NCI-H1048 (cell line): ENCODE measurements around the gene E2F2.
A peak's percentile ranks its signal among the peaks of the same experiment; 100 is the strongest.

Experiments used
- DNase-seq: peaks from one replicate; lab custom pipeline; 2025; lab: John Stamatoyannopoulos, UW

The E2F2 gene

DNA sequence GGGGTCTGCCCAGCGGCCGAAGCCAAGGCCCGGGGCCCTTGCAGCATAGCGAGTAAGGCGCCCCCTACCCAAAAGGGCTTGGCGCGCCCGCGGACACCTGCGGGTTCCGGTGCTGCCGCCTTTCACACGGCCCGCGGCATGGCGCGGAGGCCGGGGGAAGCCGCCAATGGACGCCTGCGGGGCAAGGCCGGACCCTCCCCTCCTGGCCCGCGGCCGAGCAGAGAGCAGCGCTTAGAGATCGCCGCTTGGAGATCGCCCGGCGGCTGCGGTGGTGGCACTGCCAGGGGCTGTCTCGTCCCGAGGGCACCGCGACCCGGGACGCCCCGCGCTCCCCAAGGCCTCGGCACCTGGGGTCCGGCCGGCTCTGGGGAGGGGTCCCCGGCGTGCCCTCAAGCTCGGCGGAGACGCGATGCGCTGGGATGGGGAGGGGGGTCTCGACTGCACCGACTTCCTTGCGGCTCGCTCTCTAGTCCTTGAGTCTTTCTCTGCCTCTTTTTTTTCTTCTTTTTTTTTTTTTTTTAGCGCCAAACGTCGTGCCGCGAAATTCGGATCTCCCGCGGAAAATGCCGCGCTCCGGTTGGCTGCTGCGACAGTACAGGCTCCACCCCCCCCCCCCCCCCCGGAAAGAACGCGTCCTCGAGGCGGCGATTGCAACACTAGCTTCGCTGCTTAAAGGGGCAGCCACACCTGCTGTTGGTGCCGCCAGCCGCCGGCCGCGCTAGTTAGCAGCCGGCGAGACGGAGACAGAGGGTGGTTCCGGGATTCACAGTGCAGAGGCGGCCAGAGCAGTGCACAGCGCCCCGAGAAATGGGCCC lies at the start of gene E2F2:
TSS of gene E2F2 (minus strand) at position 487 of the 815 bp plus-strand sequence. CDS start at position 47, 440 bp downstream.
- DNase-seq, result peak; percentile 69

DNA sequence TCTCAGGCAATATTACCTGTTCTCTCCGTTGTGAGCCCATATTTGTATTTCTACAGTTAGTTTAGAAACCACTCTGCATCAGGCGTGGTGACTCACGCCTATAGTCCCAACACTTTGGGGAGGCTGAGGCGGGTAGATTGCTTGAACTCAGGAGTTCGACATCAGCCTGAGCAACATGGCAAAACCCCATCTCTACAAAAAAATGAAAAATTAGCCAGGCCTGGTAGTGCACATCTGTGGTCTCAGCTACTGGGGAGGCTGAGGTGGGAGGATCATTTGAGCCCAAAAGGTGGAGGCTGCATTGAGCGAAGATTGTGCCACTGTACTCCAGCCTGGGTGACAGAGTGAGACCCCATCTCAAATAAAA lies 47.9 kb upstream of the E2F2 start:
- DNase-seq, result no peak

DNA sequence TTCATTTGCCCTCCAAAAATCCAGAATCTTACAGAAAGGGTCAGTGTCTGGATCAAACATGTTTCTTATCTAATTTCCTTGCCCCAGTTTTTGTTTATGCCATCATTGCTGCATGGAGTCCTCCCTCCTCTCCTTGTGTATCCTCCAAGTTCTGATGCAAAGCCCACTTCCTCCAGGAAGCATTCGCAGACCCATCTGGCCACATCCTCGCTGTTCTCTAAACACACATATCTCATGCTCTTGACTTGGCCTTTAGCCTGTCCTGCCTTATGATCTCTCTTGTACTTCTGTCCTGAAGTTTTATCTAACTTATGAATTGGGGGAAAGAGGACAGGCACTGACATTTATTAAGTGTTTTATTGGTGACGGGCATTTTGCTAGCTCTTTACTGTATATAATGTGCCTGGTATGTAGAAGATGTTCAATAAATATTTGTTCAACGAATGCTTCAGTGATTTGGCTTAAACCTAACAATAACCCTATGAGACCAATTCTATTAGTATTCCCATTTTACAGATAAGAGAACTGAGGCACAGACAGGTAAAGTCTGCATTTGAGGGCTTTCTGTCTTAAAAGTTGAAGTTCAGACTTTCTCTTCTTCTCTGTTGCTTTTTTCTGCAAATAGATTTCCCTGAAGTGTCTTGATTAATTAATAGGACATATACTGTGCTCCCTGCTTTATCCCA lies 47.4 kb upstream of the E2F2 start:
- no peak for DNase-seq

- DNase-seq, result no peak
Observed at GRCh38 chr1:23577056-23578004, 46.3 kb upstream of the E2F2 start.

DNA sequence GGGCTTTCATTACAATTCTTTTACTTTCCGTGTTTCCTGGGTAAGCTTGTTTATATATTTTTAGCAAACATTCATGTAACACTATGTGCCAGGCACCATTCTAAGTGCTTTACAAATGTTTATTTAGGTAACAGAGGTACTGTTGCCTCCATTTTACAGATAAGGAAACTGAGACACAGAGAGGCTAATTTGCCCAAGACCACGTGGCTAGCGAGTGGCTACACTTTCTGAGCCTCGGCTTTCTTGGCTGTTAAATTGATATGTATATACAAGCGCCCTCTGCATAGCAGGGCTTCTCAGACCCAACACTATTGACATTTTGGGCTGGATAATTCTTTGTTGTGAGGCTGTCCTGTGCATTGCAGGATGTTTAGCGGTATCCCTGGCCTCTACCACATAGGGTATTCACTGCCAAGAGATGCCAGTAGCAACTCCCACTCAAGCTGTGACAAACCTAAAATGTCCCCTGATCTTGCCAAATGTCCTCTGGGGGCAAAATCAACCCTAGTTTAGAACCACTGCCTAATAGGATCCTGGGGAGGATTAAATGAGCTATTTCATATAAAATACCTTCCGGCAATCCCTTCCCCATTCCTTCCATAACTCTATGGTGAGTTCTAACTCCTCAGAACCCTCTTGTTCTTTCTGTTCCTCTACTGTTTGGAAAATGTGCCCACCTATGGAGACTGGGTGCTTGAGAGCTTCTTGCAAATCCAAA lies 45.5 kb upstream of the E2F2 start:
- no peak for DNase-seq

GRCh38 chr1:23575226-23575810 lies 44.3 kb upstream of the E2F2 start:
- no peak for DNase-seq

DNA sequence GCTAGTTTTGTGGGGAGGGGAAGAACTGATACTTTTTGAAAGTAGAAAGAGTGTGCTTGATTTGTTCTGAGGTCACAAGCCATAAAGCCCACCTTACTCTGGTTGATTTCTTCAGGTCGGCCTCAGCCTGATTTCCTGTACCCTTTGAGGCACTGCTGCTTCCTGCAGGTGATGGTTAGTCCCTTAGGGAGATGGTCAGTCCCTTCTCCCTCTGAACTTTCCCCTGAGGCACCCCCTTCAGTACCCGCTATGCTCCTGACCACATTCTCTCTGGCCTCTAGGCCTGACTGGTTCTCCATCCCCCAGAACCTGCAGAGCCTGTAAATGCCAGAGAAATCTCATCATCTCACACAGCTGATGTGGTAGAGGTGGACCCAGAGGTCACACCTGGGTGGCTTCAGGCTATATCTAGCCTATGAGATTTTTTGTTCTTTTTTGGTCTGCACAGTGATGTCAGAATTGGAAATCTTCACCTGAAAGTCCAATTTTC lies 43.3 kb upstream of the E2F2 start:
- DNase-seq, result no peak

GRCh38 chr1:23573574-23574182 lies 42.6 kb upstream of the E2F2 start:
- no peak for DNase-seq

- DNase-seq, result no peak
Observed at GRCh38 chr1:23571465-23571864, 40.4 kb upstream of the E2F2 start.

- DNase-seq, result no peak
Observed at GRCh38 chr1:23570001-23570691, 39.1 kb upstream of the E2F2 start.

DNA sequence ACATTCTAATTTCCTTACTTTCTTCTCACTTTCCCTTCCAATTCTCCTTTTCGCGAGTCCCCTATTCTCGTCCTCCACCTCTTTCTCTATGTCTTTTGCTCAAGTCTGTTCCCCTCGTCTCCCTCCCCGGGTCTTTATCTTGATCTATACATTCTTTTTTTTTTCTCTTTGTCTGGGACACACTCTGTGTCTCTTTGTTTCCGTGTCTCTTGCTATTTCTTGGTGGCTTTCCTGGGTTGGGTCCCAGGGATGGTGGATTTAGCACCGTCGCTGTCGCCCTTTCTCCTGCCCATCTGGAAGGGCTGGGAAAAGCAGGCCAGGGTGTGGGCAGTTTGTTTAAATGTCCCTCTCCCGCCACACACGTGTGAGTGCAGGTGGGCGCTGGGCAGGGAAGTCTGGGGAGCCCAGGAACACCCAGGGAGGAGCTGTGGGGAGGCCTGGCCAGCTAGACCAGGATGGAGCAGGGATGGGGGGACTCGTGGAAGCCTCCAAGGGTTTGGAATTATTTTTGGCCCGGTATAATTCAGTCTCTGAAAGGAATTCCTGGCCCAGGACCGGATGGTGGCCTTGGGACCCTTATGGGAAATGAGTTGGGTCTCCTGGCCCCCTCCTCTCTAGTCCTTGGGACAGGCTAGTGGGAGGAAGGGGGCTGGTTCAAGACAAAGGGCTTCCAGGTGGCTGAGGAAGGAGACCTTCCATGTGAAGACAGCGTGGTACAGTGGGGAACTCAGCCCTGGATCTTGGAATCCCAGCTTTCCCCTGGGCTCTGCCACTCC lies 37.8 kb upstream of the E2F2 start:
- DNase-seq, result no peak

DNA sequence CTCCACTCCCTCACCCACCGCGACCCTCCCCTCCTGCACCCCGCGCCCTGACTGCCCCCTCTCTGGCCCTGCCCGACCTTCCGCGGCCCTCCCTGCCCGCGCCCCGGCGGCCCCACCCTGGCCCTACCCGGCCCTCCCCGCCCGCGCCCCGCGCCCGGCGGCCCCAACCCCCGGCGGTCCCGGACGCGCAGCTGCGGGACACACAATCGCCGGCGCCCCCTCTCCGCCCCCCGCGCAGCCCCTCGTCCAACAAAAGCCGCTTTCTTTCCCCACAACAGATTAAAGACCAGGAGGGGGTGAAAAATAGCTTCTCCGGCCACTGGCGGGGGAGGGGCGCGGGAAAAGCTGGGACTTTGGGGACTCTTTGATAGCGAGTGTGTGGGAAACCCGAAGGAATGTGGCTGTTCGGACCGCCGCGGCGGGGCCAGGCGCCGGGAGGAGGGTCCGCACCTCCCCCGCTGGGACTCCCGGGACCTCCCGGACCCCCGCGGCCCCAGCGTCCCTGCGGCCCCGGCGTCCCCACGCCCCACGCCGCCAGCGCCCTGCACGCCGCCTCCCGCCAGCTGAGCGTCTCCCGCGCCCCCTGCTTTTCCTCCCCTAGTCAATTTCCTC lies 37.1 kb upstream of the E2F2 start:
- no peak for DNase-seq

DNA sequence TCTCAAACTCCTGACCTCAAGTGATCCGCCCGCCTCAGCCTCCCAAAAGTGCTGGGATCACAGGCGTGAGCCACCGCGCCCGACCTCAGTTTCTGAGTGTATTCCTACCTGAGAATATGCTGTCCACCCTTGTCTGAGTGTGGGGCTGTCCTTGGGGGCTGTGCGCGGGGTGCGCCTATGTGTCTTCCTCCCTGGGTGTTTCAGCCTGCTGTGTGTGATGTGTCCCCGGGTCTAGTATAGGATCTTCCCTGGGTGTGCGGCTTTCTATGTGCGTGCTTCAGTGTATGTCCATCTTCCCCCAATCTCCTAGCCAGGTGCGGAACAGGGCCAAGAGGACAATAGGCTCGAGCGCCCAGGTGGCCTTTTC lies 36.6 kb upstream of the E2F2 start:
- DNase-seq, result no peak

DNA sequence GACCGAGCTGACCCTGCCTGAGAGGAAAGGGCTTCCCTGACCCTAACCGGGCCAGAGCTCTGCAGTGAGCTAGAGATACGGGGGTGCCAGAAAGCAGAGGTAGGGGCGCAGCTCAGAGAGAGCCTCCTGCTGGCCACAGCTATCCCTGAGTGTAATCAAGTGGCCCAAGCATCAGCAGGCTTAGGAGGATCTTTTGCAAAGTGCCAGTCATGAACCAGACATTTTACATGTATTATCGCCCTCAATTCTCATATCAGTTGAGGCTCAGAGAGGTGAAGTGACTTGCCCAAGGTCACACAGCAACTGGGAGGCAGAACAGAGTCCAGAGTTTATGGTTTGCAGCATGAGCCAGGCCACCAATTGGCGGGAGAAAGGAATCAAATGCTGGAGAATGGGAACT lies 35.3 kb upstream of the E2F2 start:
- no peak for DNase-seq

- no peak for DNase-seq
Observed at GRCh38 chr1:23565776-23566175, 34.7 kb upstream of the E2F2 start.

- no peak for DNase-seq
Observed at GRCh38 chr1:23564529-23565122, 33.6 kb upstream of the E2F2 start.

- DNase-seq, result no peak
Observed at GRCh38 chr1:23563755-23564374, 32.8 kb upstream of the E2F2 start.

DNA sequence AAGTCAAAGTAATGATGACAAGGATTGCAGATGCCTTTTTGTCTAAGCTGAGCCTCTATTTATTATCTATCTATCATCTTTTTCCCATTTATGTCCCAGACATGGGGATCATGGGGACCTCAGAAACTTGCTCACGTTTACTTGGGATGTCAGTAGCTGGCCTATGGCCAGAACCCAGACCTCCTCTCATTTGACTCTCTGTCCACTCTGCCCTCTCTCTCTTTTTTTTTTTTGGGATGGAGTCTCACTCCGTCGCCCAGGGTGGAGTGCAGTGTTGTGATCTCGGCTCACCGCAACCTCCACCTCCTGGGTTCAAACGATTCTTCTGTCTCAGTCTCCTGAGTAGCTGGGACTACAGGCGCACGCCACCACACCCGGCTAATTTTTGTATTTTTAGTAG lies 32.0 kb upstream of the E2F2 start:
- DNase-seq, result no peak
